Fibroblast of skin of left quadriceps (primary cell): ENCODE results near the gene MAP3K6.

Experiments used
- DNase-seq, 2 experiments: peaks; one replicate each; pipeline ENCODE4 v3.0.0-alpha.2; 2013; ENCODE audit warnings: low read depth in 2 of 2

The MAP3K6 gene

DNA sequence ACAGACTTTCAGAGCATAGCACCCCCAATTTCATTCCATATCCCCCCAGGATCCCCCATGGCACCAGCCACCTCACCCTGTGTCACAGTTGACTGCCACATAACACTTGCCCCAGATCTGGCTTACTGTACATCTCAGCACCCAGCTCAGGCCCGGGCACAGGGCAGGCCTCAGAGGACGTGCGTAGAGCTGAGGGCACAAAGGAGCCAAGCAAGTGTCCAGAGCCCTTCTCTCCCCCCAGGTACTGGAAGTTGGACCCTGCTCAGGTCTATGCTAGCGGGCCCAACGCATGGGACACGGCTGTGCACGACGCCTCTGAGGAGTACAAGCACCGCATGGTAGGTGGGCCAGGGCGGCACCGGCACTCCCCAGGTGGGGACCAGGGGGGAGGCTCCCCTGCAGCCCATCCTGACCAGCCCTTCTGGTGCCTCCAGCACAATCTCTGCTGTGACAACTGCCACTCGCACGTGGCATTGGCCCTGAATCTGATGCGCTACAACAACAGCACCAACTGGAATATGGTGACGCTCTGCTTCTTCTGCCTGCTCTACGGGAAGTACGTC lies 33.0 kb downstream of the MAP3K6 start:
- DNase-seq = no peak

DNA sequence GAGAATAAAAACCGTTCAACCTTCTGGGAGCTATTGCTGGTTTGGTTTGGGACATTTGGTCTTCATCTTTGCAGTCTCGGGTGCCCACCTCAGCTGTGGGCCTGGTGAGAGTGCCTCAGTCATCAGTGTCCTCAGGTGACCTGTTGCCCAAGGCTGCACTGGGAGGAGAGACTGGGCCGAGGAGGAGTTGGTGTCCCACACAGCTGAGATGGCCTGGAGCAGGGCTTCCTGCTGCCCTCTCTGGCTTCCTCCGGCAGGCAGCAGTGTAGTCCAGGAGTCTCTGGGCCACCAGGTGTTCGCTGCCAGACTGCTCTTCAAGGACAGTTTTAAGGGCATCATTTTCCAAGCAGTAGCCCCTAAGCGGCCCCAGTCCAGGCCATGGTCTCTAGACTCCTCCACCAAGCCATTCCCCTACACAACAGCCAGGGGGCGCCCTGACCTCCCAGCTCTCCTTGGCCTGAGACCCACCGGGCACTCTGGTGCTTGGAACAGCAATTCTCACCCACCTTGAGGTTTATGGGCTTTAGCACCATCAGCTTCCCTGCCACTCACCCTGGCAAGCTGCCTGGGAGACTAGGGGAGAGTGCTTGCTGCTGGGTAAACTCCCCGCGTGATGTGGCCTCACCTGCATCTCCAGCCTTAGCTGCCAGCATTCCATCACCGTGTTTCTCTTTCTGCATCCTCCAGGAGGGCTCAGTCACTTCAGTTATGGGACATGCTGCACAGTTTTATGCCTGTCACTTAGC lies 34.1 kb downstream of the MAP3K6 start:
- DNase-seq = no peak

DNA sequence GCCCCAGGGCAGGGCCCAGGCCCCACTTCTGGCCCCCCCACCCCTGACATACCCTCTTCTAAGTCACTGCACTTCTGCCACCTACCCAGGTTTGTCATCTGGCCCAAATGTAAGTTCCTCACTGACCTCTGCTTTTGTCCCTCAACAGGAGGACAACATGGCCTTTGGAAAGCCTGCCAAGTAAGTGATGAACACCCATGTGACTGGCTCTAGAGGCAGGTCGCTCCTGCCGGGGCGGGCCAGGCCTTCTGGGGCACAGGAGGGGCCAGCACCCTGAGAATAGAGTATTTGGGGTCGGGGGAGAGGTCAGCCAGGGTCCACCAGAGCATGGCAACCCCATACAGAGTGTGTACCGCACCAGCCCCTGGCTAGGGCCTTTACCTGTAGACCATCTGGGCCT lies 34.8 kb downstream of the MAP3K6 start:
- DNase-seq = no peak

DNA sequence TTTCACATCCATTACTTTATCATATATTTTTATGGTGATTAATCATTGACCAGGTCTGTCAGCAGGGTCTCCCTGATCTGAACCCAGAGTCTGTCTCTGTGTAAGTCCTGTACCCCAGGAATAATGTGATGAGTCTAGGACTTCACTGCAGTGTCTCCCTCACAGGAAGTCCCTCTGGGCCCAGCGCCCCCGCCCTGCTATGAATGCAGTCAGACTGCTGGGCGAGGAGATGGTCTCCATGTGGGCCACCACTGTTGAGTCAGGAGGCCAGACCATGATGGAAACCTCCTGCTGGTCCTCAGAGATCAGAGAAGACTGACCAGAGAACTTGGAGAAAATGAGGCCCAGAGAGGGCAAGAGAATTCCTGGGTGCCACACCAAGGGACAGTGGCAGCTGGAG lies 35.3 kb downstream of the MAP3K6 start:
- DNase-seq = no peak

DNA sequence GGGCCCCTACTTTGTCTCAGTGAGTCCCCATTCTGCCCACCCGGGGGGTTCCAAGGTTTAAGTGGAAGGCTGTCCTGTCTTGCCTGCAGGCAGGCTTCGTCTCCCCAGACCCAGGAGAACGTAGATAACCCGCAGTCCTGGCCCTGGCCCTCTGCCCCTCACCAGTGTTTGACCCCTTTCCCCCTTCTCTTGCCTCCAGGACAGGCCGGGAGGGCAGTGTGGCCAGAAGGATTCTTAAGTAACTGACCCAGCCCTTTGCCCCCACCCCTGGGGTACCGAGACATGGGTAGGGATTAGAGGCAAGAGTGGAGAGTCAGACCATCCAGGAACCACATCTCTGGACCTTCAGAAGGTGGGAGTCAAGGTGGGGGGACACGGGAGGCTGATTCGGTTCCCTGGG lies 36.0 kb downstream of the MAP3K6 start:
- no peak for DNase-seq

DNA sequence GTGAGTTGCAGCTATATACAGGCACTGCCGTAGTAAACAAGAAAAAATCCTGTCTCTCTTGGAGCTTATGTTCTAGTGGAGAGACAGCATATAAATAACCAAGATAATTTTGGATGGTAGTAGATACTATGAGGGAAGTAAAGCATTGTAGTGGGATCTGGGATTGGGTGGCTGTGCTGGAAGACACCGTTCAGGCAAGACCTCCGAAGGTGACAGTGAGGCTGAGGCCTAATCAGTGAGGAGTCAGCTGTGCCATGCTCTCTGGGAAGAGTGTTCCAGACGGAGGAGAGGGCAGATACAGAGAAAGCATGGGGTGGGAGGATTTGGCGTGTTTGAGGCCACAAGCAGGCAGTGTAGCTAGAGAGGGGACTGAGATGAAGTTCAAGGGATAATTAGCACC lies 38.8 kb downstream of the MAP3K6 start:
- DNase-seq = no peak

DNA sequence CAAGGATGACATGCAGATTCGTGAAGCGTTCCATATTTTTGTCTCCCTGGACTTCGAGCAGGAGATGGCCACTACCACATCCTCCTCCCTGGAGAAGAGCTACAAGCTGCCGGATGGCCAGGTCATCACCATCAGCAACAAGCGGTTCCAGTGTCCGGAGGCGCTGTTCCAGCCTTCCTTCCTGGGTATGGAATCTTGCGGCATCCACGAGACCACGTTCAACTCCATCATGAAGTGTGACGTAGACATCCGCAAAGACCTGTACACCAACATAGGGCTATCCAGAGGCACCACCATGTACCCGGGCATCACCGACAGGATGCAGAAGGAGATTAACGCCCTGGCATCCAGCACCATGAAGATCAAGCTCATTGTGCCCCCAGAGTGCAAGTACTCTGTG lies 41.5 kb downstream of the MAP3K6 start:
- no peak for DNase-seq

DNA sequence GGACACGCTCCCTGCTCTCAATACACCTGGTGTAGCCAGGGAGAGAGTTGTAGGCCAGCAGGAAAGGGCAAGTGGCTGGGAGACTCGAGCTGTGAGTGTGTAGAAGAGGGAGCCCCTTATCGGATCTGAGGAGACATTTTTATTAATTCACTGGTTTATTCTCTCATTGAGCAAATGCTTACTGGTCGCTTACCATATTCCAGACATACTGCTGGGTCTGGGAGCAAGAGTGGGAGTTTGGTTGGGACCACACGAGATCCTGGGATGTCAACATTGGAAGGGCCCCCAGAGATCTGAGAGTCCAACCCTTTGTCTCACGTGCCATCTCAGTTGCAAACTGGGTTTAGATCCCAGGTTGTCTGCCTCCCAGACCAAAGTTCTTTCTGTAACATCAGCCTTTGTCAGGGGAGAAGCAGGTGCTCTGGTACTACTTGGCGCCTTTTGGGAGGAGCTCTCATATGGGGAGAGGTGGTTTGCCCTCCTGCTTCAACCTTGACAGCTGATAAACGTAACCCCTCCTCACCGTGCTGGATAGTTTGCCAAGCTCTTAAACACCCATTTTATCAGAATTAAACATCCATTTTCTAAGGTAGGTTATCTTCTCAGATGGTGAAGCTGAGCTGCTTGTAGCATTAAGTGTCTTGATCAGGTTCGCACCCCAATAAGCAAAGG lies 44.1 kb downstream of the MAP3K6 start:
- DNase-seq = no peak

DNA sequence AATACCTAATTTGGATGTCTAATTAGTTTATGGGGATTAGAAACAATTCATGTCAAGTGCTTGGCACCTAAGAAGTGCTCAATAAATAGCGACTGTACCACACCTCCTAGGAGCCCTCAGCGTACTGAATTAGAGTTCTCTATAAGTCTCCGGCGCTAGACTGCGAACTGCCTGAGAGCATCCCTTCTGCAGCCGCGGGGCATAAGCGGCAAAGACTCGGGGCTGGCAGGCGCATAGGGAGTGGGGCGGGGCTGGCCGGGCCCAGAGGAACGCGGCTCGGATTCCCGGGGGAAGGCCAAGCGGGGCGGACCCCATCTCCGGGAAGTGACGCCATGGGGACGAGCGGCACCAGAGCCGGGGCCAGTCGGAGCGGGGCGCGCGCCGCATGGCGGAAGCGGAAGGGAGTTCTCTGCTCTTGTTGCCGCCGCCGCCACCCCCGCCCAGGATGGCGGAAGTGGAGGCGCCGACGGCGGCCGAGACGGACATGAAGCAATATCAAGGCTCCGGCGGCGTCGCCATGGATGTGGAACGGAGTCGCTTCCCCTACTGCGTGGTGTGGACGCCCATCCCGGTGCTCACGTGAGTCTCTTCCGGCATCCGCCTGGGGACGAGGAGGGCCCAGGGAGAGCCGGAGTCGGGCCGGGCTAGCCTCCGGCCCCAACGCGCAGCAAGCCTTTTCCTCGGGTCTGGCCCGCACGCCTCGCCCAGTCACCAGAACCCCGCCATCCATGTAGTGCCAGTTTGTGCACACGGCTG lies 44.8 kb downstream of the MAP3K6 start, which contains the start of gene TMEM222:
TMEM222 (plus strand) TSS at position 351 of the 756 bp plus-strand sequence; CDS start at position 386, 35 bp downstream.
- peak; percentile 93 to 94 for DNase-seq

DNA sequence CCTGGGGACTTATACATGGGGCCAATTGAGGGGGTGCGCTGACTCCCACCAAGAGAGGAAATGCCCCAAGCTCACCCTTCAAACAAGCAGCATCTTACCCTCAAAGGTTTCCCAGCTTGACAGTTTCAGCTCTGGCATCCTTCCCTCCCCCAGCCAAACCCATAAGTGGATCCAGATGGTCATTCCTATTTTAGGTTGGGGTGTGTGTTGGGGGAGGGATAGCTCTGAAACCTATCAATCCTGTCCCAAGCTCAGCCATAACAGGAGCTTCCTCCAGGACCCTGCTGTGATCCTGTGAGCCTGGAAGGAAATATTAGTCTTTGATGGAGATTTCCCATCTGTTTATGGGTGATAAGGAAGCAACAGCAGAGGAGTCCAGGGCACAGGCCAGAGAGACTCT lies 48.2 kb downstream of the MAP3K6 start:
- DNase-seq = peak; percentile 78

DNA sequence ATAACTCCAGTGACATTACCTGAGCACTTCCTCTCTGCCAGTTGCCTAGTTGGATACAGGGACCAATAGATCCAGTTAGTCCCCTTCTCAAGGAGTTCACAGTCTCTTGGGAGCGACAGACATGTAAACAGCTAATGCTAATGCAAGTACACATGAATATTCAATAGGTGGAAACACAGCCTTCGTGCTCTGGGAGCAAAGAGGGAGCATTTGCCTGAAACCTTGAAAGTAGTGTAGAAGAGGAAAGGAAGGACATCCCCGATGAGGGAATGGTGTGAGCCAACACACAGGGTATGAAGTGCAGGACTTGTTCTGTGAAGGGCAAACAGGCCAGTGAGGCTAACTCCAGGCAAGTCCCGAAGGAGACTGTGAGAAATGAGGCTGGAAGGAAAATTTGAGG lies 48.6 kb downstream of the MAP3K6 start:
- DNase-seq = no peak

DNA sequence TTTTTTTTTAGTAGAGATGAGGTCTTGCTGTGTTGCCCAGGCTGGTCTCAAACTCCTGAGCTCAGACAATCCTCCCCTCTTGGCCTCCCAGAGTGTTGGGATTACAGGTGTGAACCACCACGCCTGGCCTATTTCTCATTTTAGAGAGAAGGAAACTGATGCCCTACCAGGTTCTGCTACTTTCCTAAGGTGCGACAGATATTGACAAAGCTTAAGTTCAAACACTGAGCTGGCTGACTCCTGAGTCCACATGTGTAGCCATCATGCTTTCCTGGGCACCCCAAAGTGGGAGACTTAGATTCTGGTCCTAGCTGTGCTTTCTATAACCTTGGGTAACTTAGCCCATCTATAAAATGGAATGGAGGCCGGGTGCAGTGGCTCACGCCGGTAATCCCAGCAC lies 49.9 kb downstream of the MAP3K6 start:
- no peak for DNase-seq

DNA sequence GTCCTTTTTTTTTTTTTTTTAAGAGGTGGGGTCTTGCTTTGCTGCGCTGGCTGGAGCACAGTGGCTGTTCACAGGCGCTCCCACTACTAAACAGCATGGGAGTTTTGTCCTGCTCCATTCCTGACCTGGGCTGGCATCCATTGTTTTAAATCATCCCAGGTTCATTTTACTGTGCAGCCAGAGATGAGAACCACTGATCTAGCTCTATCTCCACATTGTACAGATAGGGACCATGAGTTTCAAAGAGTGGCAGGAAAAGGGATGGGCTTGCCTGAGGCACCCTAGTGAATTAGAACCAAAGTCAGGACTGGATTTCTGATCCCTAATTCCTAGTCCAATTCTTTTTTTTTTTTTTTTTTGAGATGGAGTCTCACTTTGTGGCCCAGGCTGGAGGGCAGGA lies 52.0 kb downstream of the MAP3K6 start:
- DNase-seq = no peak

DNA sequence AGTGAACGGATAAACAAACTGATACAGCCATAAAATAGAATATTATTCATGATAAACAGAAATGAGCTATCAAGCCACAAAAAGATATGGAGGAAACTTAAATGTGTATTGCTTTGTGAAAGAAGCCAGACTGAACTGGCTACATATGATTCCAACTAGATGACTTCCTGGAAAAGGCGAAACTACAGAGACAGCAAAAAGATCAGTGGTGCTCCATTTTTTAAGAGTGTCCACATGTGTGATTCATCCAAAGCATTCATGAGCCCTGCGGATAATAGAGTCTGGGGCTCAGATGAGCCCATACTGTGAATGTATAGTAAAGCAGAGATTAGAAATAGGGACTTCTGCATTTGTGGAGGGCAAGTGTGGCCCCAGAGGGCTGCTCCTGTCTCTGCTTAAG lies 52.6 kb downstream of the MAP3K6 start:
- DNase-seq = no peak

DNA sequence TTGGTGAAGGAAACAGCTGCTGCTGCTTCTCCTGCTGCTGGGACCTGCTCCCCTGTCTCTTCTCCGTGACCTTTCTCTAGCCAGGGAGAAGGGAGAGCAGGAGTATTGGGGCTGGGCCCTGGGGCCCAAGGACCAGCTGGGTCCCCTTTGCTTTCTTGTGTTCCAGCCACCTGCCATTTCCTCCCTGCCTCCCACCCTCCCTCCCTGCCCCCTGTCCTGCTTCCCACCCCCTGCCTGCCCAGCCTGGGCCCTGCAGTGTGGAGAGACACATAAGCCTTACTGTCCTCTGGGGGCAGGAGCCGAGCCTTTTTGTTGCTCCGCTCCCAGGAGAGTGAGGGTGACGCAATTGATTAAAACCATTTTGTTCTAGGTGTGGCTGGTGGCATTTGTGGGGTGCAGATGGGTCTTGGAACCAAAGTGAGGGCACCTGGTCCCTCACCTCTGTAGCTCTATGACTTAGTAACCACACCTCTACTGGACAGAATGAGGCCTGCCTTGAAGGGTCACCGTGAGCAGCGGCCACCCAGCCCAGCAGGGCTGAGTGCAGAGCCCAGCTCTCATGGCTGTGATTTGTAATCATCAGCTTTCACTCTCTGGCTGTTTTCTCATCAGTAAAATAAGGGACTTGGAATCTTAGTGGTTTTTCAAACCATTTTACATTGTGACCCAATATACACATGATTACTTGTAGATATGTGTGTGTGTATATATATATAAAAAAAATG lies 58.7 kb downstream of the MAP3K6 start:
- no peak for DNase-seq

DNA sequence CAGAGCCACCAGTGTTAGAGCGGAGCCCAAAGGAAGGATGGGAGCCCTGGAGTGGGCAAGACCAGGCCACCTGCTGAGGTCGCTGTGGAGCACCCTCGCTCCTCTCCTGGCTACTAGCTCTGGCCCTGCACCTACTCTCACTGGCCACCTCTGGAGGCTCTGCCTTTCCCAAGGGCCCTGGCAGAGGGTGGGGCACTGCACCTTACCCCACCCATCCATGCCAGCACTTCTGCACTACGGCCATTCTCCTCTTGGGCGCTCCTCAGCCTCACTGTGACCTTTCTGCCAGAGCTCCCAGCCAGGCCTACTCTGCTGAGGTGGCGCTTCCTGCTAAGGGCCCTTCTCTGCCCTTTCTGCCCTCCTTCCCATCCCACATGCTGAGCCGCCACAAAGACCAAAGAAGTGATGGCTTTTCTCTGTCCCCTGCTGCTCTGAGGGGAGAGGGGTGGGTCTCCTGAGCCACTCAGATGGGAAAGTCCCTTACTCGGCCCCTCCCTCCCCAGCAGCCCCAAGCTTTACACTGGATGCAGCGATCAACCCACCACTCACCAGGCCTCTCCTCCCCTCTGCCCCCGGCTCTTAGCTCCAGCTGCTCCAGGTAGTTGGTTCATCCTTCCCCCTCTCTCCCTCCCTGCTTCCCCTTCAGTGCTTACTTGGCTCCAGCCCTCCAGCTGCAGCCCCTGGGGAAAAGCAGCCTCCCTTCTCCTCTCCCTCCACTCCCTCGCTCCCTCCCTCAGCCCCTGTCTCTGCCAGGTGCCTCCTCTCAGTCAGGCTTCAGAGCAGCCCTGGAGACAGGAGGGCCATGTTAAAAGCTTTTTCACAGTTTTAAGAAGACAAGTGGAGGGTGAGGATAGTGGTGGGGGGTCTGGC lies 59.6 kb downstream of the MAP3K6 start:
- DNase-seq = no peak

DNA sequence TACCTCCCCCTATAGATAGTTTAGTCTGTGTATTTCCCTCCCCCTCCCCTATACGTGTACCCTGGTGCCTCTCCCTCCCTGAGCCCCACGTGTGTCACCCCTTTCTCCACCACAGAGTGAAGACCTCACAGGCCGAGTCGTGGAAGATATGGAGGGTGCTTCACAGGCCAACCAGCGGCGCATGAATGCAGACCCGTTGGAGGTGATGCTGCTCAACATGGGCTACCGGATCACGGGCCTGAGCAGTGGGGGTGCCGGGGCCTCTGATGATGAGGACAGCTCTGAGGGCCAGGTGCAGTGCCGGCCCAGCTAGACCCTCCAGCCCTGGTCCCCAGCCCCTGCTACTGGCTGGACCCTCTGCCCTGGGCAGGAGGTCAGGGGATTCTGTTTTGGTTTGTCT lies 60.7 kb downstream of the MAP3K6 start:
- no peak for DNase-seq
